HG02981 (cell line): ENCODE data around the gene DCAF11.

Source experiments
- ATAC-seq: cut with Tn5 transposase; IDR thresholded peaks from one replicate; pipeline ENCODE4 v1.9.1; 2021; ENCODE audit warnings: mild to moderate bottlenecking, moderate library complexity; ENCODE audit not compliant: unreplicated experiment

Gene DCAF11

DNA sequence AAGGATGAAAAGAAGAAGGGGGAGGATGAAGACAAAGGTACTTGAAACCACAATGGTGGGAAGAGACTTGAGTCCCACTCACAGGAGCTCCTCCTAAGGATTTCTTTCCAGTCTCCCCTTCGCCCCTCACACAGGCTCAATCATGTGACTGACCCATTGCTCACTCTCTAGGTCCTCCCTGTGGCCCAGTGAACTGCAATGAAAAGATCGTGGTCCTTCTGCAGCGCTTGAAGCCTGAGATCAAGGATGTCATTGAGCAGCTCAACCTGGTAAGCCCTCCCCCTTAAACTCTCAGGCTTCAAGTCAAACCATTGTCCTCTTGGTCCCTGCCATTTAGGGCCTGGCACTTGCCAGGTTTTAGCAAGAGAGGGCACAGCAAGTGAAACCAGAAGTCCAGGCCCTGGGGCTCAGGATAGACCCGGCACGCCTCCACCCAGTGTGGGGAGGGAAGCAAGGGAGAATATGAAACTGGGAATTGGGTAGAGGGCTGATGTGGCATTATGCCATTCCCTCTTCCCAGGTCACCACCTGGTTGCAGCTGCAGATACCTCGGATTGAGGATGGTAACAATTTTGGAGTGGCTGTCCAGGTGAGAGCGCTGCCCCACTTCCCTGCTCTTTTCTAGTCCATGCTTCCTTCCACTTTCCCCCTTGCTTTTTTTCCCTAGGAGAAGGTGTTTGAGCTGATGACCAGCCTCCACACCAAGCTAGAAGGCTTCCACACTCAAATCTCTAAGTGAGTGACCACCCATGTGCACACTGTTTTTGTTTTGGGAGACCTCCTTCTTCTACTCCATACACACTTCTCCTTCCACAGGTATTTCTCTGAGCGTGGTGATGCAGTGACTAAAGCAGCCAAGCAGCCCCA, 23.2 kb downstream of the DCAF11 start:
- ATAC-seq, result no peak

DNA sequence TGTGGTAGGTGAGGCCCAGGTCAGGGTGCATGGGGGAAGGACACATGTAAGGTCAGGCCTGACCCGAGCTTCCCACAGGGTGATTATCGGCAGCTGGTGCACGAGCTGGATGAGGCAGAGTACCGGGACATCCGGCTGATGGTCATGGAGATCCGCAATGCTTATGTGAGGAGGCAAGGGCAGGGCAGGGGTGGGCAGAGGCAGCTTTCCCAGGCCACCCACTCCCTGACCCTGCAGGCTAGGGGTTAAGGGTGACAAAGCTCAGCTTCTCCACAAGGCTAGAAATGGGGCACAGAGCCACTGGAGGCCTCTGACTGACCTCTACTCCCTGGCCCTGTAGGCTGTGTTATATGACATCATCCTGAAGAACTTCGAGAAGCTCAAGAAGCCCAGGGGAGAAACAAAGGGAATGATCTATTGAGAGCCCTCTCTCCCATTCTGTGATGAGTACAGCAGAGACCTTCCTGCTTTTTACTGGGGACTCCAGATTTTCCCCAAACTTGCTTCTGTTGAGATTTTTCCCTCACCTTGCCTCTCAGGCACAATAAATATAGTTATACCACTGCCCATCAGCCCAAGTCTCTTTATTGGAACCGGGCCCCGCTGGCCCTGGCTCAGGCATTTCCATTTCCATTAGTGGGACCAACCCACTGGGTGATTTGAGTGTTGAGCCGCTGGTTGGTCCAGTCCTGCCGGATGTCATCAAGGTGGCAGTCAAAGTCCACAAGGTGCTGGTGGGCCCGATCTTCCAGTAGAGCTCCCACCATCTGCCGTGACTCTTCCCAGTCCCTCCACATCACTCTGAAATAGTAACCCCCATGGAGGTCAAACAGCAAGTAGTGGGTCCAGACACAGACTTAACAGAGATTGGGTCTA, 24.1 kb downstream of the DCAF11 start:
- no peak for ATAC-seq

DNA sequence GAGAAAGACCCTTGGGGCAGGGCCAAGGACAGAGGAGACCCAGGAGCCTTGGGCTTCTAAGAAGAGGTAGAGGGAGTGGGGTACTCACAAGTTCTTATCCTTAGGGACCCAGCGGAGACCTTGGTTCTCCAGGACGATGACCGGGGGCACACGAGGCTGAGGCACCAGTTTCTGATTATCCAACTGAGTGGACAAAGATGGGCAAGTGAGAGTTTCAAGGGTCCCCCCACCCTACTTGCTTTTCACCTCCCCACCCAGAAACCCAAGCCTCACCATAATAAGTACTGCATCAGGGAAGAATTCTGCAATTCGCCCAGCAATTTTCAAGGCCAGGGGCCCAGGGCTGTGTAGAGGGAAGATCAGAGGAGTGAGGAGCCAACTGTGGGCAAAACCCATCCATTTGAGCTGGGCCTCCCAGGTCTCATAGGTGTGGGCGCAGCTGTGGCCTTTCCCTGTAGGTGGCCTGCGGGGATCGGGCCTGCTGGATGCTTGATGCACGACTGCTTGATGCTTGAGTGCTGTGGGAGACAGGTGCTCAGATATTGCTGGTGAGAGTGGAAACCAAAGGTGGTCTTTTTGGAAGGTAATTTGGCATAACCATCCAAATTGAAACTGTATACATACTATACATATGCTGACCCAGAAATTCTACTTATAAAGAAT, 24.8 kb downstream of the DCAF11 start:
- no peak for ATAC-seq

GRCh38 chr14:24141097-24141880, 26.7 kb downstream of the DCAF11 start, which contains the start of gene EMC9:
Gene EMC9 (minus strand): TSS chr14:24141591. CDS start chr14:24141304, 287 bp downstream.
- ATAC-seq, result peak; percentile 85

DNA sequence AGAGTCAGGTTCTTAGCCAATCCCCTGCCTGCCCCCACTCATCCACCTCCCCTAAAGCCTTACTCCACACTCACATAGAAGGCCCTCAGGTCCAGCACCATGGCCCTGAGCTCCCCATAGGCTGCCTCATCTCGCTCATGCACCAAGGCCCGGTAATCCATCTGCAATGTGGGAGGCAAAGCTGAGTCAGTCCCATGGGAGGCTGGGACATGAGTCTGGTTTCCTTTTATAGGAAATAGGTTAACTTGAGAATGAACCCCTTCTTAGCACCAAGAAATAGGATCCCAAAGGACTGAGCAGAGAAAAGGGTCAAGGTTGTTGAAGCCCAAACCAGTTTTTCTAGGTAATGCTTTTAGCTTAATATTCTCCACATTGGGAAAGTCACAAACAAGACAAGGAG, 28.9 kb downstream of the DCAF11 start:
- no peak for ATAC-seq

GRCh38 chr14:24144451-24144850, 29.9 kb downstream of the DCAF11 start:
- no peak for ATAC-seq

GRCh38 chr14:24145219-24145618, 30.6 kb downstream of the DCAF11 start:
- no peak for ATAC-seq

- ATAC-seq, result no peak
Observed at GRCh38 chr14:24145690-24146452, 31.3 kb downstream of the DCAF11 start.

GRCh38 chr14:24146453-24146977, 31.9 kb downstream of the DCAF11 start, which contains the start of gene PSME2:
Gene PSME2 (minus strand): TSS chr14:24146610. CDS start chr14:24146581, 29 bp downstream.
- peak; percentile 55 for ATAC-seq

- ATAC-seq, result peak; percentile 83
Observed at GRCh38 chr14:24146978-24147760, 32.6 kb downstream of the DCAF11 start, which contains the start of gene RNF31. Gene RNF31 (plus strand): TSS chr14:24147498. CDS start chr14:24147699, 201 bp downstream.

GRCh38 chr14:24147761-24148428, 33.3 kb downstream of the DCAF11 start:
- no peak for ATAC-seq

GRCh38 chr14:24149302-24149969, 34.9 kb downstream of the DCAF11 start:
- no peak for ATAC-seq

GRCh38 chr14:24150061-24150460, 35.5 kb downstream of the DCAF11 start:
- ATAC-seq, result no peak

GRCh38 chr14:24150567-24150966, 36.0 kb downstream of the DCAF11 start:
- no peak for ATAC-seq

GRCh38 chr14:24150993-24151392, 36.4 kb downstream of the DCAF11 start:
- ATAC-seq, result no peak

- ATAC-seq, result no peak
Observed at GRCh38 chr14:24151404-24152080, 37.0 kb downstream of the DCAF11 start.

GRCh38 chr14:24155100-24155499, 40.5 kb downstream of the DCAF11 start:
- no peak for ATAC-seq
